ENCODE results near the gene ZNF862.

Gene ZNF862

DNA sequence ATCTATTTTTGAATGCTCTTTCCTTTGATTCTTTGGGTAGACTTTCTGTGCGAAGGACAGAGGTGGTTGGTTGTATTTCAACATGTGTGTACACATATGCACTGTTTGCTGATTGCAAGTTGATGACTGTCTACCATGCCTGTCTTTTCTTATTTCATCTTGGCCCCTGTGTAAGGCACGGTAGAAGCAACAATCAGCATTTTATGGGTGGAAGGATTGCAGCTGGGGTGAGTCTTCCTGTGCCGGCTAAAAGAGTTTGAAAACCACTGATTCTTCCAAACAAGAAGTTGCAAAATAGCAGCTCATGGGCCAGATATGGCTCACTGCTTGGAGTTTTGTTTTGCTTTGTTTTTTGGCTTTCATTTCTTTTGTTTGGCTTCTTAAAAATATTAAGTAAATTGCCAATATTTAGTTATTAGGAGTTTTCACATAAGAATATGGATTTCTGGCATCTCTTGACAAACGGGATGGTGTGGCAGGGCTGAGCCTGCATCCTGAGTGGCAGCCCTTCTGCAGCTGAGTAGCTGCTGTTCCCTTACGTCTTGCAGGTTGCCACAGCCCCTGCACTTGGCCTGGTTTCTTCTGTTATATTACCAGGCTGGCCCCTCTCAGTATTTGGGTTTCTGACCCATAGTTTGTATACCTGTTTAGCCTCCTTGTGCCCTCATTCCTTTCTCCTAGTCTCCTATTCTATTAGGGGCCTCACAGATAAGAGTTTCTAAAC, 7.2 kb downstream of the ZNF862 start:
- no peak for DNase-seq (ENCODE audit: low spot score)

DNA sequence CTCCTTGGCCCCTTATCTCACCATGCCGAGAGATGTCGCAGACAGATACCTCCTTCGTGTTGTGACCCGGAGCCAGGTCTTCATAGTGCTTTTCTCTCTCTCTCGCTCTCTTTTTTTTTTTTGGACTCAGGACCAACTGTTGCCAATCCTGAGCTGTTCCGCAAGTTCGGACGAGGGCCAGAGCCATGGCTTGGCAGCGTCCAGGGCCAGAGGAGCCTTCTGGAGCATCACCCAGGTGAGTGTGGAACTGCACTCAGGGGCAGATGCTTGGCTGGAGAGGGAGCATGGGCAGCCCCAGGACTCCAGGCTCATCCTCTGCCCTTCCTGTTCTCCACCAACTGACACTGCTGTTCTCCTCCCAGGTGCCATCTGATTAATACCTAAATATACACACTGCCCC, 7.8 kb downstream of the ZNF862 start:
- no peak for DNase-seq (ENCODE audit: low spot score)

DNA sequence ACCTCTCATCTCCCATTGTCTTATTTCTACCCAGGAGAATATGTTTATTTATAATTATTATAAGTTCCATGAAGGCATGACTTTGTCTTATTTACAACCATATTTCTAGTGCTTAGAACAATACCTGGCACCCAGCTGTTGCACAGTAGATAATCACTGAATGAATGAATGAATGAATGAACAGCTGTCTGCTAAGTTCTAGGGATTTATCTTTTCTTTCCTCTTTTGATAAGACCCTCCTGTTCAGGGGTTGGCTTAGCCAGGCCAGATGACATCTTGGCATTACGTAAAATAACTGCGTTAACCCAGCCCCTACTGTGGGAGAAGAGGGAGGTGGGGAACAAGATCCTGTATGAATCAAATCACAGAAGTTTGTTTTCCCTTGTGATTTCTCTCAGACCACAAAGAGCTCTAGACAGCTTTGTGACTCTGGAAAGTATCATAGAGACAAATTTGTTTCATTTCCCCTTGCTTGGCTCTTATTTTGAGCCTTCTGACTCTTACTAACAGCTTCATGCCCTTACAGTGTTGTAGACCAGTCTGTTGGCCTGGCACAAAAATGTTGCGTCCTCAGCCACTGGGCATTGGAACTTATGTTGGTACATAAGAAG, 8.4 kb downstream of the ZNF862 start:
- no peak for DNase-seq (ENCODE audit: low spot score)

DNA sequence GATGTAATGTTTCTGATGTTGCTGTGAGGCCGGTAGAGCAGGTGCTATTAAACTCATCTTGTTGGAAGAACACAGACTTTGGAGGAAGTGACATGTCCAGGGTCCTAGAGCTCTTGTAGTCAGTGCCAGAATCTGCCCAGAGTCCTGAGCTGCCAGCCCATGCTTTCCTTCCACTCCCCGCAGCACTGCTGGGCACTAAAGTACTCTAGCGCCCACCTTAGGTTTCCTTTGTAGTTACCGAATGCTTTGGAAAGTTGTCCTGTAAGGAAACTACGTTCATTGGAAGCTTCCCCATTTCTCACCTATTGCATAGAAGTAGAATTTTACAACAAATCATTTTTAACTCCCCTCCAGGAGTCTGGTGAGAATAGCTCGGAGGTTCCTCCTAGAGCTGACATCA, 11.0 kb downstream of the ZNF862 start:
- no peak for DNase-seq (ENCODE audit: low spot score)

DNA sequence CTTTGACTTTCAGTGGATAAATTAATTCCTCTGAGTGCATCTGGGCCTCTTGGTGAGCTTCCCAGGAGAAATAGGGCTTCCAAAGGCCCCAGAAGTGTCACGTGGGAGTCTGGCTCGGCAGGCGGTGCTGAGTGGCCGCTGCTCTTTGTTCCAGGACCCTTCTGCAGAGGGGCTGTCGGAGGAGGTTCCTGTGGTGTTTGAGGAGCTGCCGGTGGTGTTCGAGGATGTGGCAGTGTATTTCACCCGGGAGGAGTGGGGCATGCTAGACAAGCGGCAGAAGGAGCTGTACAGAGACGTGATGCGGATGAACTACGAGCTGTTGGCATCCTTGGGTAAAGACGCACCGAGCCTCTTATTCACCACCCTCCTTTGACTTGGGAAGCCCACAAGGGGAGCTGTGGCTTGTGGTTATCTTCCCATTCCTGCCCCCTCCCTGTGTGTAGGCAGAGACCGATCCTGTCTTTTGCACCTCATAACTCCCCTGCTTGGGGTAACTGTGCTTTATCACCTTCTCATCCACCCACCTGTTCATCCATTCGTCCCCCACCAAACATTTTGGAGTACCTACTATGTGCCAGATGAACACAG, 11.9 kb downstream of the ZNF862 start:
- DNase-seq (ENCODE audit: low spot score) = no peak

DNA sequence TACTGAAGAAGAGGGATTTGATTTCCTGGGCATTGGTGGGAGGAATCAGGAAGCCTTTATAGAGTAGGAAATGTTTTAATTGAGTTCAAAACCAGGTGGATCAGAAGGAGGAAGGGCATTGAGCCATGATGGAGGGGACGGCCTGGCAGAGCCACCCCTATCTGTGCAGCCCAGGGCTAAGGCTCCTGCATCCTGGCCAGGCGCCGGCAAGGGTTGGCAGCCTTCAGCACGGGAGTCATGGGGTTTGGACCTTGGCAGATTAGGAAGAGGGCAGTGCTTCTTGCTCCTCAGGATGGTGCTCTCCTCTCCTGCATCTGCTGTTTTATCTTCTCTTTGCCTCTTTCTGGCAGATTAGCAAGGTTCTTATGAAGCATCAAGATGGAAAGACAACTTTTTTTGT, 12.5 kb downstream of the ZNF862 start:
- no peak for DNase-seq (ENCODE audit: low spot score)

DNA sequence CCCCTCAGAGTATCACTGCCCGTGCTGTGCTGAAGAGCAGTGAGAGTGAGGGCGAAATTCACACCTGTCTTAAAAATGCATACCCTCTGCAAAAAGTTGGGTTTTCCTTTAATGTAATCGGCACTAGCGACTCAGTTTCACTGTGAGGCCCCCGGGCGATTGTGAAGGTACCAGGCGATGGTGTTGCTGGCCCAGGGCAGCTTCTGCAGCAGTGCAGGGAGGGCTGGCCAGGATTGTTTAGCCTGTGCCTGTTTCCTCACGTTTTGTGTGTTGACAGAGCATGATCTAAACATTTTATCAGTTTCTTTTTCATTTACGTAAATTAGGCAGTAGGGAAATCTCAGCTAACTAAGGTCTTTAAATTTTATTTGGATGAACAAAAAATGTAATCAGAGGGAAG, 13.3 kb downstream of the ZNF862 start:
- DNase-seq (ENCODE audit: low spot score) = no peak

DNA sequence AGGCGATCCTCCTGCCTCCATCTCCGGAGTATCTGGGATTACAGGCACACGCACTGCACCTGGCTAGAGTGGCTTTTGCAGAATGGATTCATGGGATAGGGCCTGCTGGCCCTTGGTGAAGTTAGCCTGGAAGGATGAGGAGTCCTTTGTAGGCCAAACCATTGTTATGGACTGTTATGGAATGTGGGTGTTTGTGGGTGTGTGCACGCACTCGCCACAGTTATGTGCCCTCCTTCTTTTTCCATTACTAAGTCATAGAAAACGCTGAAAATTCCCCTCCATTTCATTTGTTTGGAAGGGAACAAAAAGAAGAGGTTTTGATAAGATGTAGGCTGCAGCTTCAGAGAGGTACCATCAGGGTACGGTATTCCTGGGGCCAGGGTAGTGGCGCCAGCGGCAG, 15.0 kb downstream of the ZNF862 start:
- DNase-seq (ENCODE audit: low spot score) = peak; percentile 13

DNA sequence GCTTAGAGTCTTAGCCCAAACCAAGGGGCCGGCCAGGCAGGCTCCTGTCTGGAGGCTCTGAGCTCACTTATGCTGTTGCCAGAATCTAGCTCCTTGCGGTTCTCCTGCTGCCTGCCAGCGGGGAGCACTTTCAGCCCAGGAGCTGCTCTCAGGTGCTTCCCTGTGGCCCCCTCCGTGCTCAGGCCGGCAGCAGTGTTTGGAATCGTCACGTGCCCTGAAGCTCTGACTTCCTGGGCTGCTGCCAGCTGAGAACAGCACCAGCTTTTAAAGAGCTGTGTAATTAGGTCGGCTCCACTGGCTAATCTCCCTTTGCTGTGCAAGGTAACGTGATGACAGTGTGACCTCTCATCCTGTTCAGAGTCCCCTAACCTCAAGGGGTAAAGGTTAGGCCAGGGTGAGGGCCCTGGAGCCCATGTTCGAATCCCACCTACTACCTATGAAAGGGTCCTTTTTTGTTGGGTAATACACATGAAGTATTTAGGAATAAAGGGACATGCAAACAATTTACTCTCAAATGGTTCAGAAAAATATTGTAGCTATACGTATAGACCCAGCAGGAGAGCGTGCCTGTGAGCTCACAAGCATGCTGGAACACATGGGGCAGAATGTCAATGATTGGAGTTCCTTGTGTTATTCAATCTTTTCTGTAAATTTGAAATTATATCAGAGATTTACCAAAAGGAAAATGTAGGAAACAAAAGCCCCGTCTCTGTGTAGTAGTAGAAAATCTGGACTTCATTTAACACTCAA, 16.6 kb downstream of the ZNF862 start:
- peak; percentile 50 for DNase-seq (ENCODE audit: low spot score)

DNA sequence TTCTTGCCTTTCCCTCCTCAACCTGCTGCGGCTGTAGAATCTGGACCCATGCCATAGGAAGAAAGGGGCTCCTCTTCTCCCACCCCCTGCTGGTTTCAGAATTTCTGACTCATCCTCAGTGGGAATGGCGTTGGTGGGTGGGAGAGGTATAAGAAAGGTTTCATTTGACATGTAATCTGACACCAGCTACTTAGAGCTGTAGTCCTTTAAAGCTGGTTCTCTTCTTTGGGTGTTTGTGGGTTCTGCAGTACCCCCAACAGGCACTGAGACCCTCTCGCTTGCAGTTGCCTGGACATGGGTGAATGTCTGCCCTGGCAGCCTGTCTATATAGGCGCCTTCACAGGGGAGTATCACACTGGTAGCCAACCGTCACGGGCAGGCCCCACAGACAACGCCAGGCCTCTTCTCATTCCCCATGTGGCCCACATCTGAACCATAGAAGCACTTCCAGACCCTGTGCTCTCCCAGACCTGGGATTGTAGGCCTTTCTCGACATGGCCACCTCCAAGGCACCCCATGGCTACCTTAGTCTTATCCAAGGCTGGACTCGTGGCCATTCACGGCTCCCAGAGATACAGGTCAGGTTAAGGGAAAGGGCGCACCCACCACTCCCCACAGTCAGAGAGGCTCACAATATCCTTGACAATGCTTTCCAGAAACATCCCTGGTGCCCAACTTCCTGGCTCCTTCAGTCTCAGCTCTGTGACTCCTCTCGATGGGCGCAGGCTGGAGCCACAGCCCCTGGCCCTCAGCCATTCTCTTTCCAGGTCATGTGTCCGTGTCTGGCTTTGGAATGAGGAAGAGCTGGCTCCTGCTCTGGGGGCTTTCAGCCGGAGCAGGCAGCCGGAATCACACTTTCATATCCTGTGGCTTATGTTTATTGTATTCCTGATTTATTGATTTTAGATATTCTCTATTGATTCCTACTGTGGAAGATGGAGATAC, 17.5 kb downstream of the ZNF862 start:
- DNase-seq (ENCODE audit: low spot score) = peak; percentile 57

DNA sequence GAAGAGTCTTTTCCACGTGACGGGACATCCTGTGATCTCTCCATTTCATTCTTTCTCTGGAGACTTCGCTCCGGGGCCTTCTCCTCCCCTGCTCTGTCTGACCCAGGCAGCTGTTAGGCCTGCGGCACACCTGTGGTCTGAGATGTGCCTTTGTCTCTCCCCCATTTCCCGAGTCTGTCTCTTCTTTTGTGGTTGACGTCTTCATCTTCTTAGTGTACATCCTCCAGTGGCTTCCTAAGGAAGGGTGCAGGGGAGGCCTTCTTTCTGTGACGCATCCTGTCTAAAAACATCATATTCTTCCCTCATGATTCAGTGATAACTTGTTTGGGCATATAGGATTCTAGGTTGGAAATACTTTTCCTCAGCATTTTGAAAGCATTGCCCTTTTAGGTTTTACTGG, 18.4 kb downstream of the ZNF862 start:
- no peak for DNase-seq (ENCODE audit: low spot score)

DNA sequence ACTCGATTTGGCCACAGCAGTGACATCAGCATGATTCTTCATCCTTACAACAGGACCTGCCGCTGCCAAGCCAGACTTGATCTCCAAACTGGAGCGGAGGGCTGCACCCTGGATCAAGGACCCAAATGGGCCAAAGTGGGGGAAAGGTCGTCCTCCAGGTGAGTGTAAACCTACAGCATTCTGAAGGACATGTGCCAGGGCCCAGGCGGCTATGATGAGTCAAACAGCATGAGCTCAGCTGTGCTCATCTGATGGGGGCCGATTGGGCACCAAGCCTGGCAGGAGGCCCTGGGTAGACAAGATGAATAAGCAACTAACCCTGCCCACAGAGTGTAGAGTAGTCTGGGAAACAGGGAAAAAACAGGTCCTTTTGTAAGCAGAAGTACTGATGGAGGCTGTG, 21.2 kb downstream of the ZNF862 start:
- DNase-seq (ENCODE audit: low spot score) = no peak

DNA sequence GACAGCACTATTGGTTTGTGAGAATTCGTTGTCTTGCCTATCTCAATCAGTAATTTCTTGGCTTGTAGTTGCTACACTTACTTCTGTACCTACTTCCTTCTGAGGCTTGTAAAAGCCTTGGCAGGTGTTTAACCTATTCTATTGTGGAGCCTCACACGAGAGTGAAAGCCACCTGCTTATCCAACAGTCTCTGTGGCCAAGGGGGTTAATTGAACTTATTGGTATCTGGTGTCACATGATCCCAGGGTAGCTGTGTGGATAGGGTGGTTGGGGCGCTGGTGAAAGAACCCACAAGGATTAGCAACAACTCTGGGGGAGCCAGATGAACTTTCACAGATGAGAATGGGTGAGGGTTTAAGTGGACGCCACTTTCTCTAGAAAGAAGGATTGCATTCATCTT, 21.7 kb downstream of the ZNF862 start:
- no peak for DNase-seq (ENCODE audit: low spot score)

DNA sequence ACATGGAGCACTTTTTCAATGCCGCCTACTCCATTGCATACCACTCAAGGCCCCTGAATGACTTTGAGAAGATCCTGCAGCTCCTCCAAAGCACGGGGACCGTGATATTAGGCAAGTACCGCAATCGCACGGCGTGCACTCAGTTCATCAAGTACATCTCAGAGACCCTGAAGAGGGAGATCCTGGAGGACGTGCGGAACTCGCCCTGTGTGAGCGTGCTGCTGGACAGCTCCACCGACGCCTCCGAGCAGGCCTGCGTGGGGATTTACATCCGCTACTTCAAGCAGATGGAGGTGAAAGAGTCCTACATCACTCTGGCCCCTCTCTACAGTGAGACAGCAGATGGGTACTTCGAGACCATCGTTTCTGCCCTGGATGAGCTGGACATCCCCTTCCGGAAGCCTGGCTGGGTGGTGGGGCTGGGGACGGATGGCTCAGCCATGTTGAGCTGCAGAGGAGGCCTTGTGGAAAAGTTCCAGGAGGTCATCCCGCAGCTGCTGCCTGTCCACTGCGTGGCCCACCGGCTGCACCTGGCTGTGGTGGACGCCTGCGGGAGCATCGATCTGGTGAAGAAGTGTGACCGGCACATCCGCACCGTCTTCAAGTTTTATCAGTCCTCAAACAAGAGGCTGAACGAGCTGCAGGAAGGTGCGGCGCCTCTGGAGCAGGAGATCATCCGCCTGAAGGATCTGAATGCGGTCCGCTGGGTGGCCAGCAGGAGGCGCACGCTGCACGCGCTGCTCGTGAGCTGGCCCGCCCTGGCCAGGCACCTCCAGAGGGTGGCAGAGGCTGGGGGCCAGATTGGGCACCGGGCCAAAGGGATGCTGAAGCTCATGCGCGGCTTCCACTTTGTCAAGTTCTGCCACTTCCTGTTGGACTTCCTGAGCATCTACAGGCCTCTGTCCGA, 22.9 kb downstream of the ZNF862 start:
- no peak for DNase-seq (ENCODE audit: low spot score)

DNA sequence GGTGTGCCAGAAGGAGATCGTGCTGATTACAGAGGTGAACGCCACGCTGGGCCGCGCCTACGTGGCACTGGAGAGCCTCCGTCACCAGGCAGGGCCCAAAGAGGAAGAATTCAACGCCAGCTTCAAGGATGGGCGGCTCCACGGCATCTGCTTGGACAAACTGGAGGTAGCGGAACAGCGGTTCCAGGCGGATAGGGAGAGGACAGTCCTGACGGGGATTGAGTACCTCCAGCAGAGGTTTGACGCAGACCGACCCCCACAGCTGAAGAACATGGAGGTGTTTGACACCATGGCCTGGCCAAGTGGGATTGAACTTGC, 23.5 kb downstream of the ZNF862 start:
- no peak for DNase-seq (ENCODE audit: low spot score)

DNA sequence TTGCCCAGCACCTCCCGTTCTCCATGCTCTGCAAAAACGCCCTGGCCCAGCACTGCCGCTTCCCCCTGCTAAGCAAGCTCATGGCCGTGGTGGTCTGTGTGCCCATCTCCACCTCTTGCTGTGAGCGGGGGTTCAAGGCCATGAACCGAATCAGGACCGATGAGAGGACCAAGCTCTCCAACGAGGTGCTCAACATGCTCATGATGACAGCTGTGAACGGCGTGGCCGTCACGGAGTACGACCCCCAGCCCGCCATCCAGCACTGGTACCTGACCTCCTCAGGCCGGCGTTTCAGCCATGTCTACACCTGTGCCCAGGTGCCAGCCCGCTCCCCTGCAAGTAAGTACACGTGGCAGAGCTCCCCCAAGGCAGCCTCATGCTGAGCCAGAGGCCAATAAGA, 24.0 kb downstream of the ZNF862 start:
- no peak for DNase-seq (ENCODE audit: low spot score)

DNA sequence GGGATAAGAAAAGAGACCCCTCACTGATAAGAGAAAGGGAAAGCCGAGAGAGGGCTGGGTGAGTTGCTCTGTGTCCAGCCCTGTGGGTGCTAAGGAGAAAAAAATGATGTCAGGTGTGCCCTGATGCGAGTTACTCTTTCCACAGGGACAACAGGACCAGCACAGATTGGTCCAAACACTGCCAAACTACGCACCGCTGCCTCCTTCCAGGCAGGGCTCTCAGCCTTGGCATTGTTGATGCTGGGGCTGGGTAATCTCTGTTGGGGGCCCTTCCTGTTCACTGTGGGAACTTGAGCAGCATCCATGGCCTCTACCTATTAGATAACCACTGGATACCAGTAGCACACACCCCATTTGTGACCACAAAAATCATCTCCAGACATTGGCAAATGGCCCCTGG, 25.3 kb downstream of the ZNF862 start:
- no peak for DNase-seq (ENCODE audit: low spot score)

DNA sequence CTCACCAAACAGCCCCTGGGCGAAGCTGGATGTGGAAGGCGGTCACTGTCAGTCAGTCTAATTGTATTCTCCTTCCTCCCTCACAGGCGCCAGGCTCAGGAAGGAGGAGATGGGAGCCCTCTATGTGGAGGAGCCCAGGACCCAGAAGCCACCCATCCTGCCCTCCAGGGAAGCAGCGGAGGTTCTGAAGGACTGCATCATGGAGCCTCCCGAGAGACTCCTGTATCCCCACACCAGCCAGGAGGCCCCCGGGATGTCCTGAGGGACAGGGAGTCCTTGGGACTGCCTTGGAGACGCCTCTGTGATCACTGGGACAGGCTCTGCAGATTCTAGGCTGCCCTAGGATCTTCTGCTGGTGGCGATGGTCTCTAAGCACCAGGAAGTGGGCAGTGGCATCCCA, 25.8 kb downstream of the ZNF862 start:
- DNase-seq (ENCODE audit: low spot score) = no peak

DNA sequence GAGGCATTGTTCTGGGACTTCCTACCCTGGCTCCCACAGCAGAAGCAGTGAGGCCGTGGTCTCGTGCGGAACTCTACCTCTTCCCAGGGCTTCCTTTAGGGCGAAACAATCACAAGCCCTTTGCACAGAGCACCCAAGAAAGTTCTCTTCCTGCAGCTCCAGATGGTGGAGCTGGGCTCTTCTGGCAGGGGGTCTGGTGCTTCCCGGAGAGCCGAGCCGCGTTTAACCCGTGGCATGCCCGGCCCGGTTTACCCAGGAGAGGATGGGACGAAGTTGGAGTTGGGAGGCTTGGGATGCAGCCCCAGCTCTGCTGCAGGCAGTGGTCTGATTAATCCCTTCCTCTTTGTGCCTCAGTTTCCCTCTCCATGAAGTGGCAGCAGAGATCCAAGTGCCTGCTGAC, 26.6 kb downstream of the ZNF862 start:
- no peak for DNase-seq (ENCODE audit: low spot score)

DNA sequence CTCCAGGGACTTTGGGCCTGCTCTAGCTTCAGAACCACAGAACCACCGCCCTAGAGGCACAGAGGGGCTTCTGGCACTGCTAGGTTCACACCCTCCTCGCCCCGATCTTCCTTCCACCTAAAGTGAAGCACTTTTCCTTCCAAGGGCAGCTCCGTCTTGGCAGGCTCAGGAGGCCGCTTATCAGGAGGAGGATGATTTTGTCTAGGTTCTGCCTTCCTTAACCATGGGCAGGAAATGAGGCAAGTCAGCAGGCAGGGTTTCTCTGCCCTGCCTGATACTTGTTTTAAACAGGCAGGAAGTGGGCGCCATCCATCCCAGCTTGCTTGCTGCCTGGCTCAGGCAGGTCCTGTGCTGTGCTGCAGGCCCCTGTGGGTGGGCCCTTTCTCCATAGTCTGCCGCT, 27.3 kb downstream of the ZNF862 start:
- no peak for DNase-seq (ENCODE audit: low spot score)

DNA sequence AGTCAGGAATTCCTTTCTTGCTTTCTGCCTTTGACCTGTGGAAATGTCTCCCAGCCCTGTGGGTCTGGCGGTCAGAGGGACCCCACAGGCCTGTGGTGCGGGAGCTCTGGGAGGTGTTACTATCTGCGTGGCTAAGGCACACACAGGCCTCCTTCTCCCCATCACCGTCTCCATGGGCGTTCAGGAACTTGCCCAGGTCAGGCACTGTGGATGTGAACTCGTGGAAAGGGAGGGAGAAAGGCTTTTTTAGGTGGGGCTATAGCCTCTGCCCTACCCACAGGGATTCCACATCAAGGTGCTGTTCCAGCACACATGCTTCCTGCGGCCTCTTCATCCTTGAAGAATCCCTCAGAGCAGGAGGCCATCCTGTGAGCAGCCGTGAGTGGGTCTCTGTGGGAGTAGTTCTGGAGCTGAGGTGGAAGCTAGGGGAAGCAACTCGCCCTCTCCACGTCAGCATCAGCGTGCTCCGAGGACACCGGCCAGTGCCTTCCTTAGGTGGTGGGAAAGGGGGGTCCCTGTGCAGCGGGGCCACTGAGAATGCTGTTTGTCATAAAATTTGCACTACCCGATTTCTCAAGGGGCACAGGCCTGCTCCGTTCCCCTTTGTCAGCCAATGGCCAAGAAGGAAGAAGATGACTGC, 28.1 kb downstream of the ZNF862 start:
- no peak for DNase-seq (ENCODE audit: low spot score)
